HG03095 (cell line): ENCODE results near the gene HIVEP2.
A peak's percentile ranks its signal among the peaks of the same experiment; 100 is the strongest.

Source experiments
- ATAC-seq: cut with Tn5 transposase; IDR thresholded peaks from one replicate; pipeline ENCODE4 v1.9.1; 2021; ENCODE audit warnings: moderate library complexity; ENCODE audit not compliant: unreplicated experiment

Gene HIVEP2

GRCh38 chr6:142867355-142867801, 77.6 kb downstream of the HIVEP2 start:
- ATAC-seq, result no peak

GRCh38 chr6:142863981-142864380, 81.0 kb downstream of the HIVEP2 start:
- no peak for ATAC-seq

GRCh38 chr6:142861711-142862110, 83.3 kb downstream of the HIVEP2 start:
- ATAC-seq, result no peak

GRCh38 chr6:142860498-142860897, 84.5 kb downstream of the HIVEP2 start:
- no peak for ATAC-seq

DNA sequence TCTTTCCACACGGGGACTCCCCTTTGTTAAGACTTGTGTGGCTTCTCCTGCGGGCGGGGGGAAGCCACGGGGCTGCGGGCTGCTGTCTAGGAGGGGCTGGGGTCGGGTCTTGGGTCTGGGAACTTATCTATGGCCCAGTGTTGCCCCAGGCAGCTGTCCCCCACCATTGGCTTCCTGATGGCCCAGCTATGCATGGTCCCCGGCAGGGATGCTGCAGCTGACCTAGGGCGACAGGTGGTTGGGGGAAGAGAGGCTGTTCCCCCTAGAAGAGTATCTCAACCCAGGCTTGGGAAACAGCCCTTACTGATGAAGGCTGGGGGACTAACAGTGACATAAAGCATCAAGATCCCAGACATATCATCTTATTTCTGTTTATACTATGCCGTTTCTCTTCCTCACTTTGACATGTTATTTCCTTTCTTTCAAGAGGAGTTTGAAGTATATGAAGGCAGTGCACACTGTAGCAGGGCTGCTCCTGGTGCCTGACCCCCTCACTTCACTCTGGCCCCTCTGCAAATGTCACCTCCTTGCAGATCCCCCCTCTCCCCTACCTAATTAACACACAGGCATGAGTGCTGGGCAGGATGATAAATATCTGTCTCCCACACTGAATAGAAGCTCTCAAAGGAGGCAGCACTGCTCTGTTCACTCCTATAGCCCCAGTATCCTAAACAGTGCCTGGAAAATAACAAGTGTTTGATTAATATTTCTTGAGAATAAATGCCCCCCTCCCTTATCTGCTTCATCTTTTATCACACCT, 87.0 kb downstream of the HIVEP2 start:
- no peak for ATAC-seq

DNA sequence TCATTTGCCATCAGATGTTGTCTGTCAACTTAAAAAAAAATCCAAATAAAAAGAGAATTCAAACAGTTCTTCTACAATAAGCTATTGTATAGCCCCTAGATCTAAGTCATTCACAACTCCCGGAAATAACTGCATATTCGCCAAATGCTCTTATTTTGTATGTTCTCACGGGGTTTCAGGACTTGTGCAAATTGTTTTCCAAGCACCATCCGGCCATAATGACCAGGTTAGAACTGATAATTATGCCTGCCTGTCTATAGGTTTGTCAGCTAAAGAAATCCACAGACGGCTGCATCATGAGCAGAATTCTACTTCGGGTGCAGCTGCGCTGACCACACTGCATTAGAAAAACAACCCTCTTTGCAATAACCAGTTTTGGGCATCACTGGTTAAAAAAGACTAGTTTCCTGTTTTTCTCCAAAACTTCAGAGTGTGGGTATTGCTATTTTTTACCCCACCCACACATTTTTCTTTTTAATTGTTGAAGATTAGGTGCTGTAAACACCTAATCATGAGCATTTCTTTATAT, 87.7 kb downstream of the HIVEP2 start:
- peak; percentile 32 for ATAC-seq

GRCh38 chr6:142856624-142857232, 88.2 kb downstream of the HIVEP2 start:
- peak; percentile 67 for ATAC-seq

DNA sequence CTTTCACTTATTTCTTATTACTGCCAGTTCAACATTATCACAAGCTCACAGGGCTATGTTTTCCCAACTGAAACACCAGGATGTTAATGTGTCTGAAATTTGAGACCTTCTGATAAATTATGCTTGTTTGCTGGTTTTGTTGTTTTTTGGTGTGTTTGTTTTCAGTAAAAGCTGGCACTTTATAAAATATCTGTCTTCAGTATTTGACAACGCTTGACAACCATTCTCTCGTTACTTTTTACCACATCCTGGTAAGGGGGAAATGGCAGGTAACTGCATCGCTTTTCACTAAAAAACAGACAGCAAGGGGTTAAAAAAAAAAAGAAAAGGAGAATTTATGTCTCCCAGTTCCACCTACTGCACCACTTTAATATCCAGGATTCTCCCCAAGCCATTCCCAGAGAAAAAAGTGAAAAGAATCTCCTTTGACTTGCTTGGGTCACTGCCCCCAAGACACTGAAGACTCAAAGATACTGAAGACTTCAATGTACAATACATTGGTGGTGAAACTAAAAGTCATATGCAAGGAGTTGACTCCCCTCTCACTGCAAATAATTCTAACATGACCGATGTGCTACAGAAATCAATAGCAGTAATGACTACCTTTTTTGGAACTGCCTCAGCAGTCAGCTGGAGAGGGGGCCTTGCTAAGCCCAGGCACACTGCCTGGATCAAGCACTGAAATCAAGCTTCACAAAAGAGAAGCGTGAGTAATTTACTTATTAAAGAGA, 88.9 kb downstream of the HIVEP2 start:
- peak; percentile 28 for ATAC-seq

- no peak for ATAC-seq
Measured at GRCh38 chr6:142854589-142855488, 90.1 kb downstream of the HIVEP2 start.

DNA sequence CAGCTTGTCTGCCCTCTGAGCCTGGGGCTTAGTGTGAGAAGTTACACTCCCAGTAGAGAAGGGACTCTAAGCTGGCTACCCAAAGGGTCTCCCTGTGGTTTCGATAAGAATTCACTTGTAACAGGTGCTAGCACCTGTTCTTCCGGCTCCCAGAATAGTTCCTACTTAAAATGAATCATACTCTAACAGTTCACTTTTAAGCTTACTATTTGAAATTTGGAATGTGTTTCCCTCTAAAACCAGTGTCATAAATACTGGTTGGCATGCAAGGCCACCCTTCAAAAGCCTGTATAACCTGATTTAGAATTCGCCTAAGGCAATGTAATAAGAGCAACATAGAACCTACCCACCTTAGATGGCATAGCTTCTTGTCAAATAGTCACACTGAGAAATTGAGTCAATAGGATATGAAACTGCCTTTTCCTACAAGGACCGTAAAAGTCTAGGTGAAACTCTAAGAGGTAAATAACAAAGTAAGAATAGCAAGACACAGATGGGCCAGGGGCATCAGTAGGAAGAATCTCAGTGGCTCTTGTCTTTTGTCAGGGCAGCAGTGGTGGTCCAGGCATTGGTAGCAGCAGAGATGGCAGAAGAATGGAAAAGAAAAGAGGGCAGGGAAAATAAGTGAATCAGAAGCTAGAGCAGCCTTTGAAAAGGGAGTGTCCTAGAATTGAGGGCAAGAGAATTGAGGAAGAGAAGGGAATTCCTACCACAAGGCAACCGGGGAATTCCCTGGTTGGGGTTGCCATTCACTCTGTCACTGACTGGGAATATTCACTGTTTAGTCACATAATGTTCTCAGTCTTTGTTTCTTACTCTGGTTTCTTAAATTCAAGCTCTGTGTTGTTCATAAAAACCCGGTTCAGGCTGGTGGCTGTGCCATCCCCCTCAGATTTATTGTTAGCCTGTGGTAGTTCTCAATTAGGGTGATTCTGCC, 91.5 kb downstream of the HIVEP2 start:
- no peak for ATAC-seq

- ATAC-seq, result no peak
Measured at GRCh38 chr6:142851601-142852000, 93.4 kb downstream of the HIVEP2 start.

DNA sequence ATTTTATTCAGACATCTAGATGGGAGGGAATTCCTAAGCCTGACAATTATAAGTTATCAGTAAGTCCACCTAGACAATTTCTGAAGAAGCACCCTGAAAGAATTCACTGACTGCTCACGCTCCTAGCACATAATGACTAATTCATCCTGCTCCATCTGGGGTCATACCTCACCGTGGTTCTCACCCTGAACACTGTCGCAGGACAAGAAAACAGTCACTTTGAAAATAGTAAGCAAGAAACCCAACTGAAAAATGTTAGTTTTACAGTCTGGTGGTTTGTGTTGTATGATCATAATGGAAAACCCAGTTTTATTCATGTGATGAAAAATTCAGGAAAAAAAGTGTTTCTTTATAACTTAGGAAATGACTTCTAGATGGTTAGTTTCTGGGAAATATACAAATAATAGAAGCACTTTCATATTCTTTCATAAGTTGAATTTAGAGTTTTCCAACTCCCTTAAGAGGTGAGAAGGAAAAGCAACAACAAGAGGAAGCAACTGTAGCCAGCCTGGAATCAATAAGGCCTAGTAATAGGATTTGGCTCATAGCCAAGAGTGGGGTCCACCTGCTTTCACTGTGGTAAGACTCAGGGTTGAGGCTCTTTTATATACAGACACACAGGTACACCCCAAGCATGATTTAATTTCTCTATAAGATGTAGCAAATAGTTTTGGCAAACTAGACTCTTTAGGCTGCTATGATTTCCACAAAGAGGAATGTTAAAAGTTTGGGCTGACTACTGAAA, 94.1 kb downstream of the HIVEP2 start:
- peak; percentile 51 for ATAC-seq

GRCh38 chr6:142848976-142849375, 96.0 kb downstream of the HIVEP2 start:
- ATAC-seq, result no peak

DNA sequence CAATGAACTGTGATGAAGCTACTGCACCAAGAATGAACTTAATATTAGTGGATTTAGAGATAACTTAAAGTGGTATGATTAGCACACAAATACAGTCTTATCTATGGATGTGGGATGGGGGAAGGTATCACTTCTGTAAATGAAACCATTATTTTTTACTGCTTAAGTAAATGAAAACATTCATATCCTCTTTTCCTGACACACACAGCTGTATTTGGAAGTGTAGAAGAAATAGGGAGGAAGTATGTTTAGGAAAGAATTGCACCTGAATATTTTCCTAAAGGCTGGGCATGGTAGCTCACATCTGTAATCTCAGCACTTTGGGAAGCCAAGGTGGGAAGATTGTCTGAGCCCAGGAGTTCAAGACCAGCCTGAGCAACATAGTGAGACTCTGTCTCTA, 96.8 kb downstream of the HIVEP2 start:
- ATAC-seq, result no peak

GRCh38 chr6:142846883-142847287, 98.1 kb downstream of the HIVEP2 start:
- no peak for ATAC-seq

GRCh38 chr6:142846459-142846831, 98.5 kb downstream of the HIVEP2 start:
- no peak for ATAC-seq

DNA sequence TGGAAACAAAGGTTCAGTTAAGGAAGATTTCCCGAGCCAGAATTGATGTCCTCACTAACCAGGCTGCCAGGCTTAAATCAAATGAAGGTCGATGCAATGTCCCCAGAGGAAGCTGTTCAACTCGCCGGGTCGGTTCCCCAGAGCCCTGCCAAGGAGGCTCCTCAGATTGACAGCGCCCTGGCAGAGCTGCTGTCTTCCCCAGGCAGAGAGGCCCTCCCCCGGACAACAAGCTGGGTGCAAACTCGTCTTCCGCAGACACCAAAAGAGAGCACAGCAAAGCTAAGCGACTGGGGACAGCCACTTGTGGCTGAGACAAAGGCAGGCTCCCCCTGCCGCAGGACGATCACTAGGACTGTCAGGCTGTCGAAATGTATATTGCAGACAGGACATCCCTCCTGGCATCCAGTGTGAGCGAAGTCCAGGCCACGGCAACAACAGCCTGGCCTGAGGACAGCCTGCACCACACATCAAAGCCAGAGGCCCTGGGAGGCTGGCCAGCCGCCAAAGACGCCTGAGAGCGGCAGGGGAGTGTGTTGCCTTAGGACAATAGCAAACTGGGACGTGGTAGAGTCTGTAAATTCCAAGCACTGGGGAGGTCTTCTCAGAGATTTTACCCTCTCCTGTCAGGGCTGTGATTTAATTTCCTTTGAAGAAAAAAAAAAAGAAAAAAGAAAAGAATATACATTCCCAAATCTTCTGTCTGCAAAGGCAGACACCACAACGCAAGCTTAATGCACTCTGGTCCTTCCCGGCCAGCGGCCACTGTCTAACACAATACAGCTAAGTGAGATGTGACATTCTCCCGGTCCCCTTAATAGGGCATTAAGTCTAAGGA, 99.1 kb downstream of the HIVEP2 start:
- no peak for ATAC-seq

DNA sequence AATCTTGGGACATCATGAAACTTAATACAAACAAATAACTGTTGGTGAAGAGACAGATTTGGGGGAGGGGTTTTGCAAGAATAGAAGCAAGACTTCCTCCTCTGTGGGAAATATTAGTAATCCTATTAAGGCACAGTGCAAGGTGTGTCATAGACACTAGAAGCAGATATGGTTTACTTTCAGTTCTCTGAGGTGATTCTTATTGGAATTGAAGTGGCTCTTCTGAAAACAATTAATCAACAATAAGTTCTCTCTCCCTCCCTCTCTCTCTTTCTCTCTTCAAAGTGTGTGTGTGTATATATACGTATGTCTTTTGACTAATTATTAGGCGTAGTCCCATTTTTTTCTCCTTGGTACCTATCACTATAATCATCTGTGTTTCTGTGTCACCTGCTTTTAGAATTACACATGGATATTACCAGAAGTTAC, 99.8 kb downstream of the HIVEP2 start:
- peak; percentile 35 for ATAC-seq
